IPS-15b (cell line): Measurements from ENCODE around the gene RPS6KB2.

ENCODE experiments used
- H3K27me3 ChIP-seq: one replicate; pipeline ENCODE4 v1.6.1; 2013; ENCODE audit warnings: low read length; ENCODE audit not compliant: control insufficient read depth, insufficient read depth
- H3K36me3 ChIP-seq: one replicate; pipeline ENCODE4 v1.6.1; 2013; ENCODE audit warnings: low read length; ENCODE audit not compliant: control insufficient read depth, insufficient read depth
- H3K4me1 ChIP-seq: one replicate; pipeline ENCODE4 v1.6.1; 2013; ENCODE audit warnings: mild to moderate bottlenecking, low read length; ENCODE audit not compliant: control insufficient read depth, insufficient read depth
- H3K4me3 ChIP-seq: one replicate; pipeline ENCODE4 v1.5.1; 2013; ENCODE audit warnings: low read depth, low read length
- H3K9ac ChIP-seq: one replicate; pipeline ENCODE4 v1.6.1; 2013; ENCODE audit warnings: low read depth, mild to moderate bottlenecking, low read length
- H3K9me3 ChIP-seq: one replicate; pipeline ENCODE4 v1.6.1; 2013; ENCODE audit warnings: mild to moderate bottlenecking, low read length; ENCODE audit not compliant: control insufficient read depth, insufficient read depth

RPS6KB2 gene

GRCh38 chr11:67391304-67392182 lies 36.8 kb upstream of the RPS6KB2 start, which contains the start of gene RAD9A:
RAD9A (plus strand) TSS chr11:67391986; CDS start chr11:67392045, 59 bp downstream.
- Histone ChIP-seq H3K9ac (peak within 1 kb of the TSS; percentile 61), H3K4me1 (peaks cover 6% of the 10 kb centered on the region), H3K27me3 (no peaks in the 10 kb centered on the region), H3K4me3 (peak within 1 kb of the TSS; percentile 95), H3K36me3 (peaks cover 8% of the 10 kb centered on the region), H3K9me3 (no peaks in the 10 kb centered on the region)

- Histone ChIP-seq H3K9me3 (no peaks in the 10 kb centered on the region), H3K27me3 (no peaks in the 10 kb centered on the region), H3K4me3 (peak overlapping the region; percentile 95), H3K36me3 (peaks cover 11% of the 10 kb centered on the region), H3K9ac (peak overlapping the region; percentile 60), H3K4me1 (peaks cover 2% of the 10 kb centered on the region)
Observed at GRCh38 chr11:67392183-67392715, 36.0 kb upstream of the RPS6KB2 start.

- H3K4me1 ChIP-seq: peaks cover 2% of the 10 kb centered on the region
- H3K9ac ChIP-seq: no peak overlapping the region
- no peak overlapping the region for H3K4me3 ChIP-seq
- no peaks in the 10 kb centered on the region for H3K9me3 ChIP-seq
- peaks cover 22% of the 10 kb centered on the region for H3K36me3 ChIP-seq
- H3K27me3 ChIP-seq: no peaks in the 10 kb centered on the region
Observed at GRCh38 chr11:67393437-67393836, 34.9 kb upstream of the RPS6KB2 start.

- peaks cover 2% of the 10 kb centered on the region for H3K4me1 ChIP-seq
- no peak overlapping the region for H3K4me3 ChIP-seq
- H3K27me3 ChIP-seq: no peaks in the 10 kb centered on the region
- peaks cover 26% of the 10 kb centered on the region for H3K36me3 ChIP-seq
- no peaks in the 10 kb centered on the region for H3K9me3 ChIP-seq
- H3K9ac ChIP-seq: no peak overlapping the region
Observed at GRCh38 chr11:67393990-67394389, 34.3 kb upstream of the RPS6KB2 start.

- peaks cover 36% of the 10 kb centered on the region for H3K36me3 ChIP-seq
- H3K27me3 ChIP-seq: no peaks in the 10 kb centered on the region
- no peaks in the 10 kb centered on the region for H3K9me3 ChIP-seq
- no peak overlapping the region for H3K4me3 ChIP-seq
- peaks cover 2% of the 10 kb centered on the region for H3K4me1 ChIP-seq
- H3K9ac ChIP-seq: no peak overlapping the region
Observed at GRCh38 chr11:67395555-67396258, 32.6 kb upstream of the RPS6KB2 start.

GRCh38 chr11:67396259-67396581 lies 32.1 kb upstream of the RPS6KB2 start:
- Histone ChIP-seq H3K4me1 (peaks cover 2% of the 10 kb centered on the region), H3K9ac (no peak overlapping the region), H3K9me3 (no peaks in the 10 kb centered on the region), H3K4me3 (no peak overlapping the region), H3K36me3 (peaks cover 36% of the 10 kb centered on the region), H3K27me3 (no peaks in the 10 kb centered on the region)

GRCh38 chr11:67396587-67397389 lies 31.5 kb upstream of the RPS6KB2 start:
- Histone ChIP-seq H3K4me3 (no peak overlapping the region), H3K9ac (no peak overlapping the region), H3K4me1 (peaks cover 2% of the 10 kb centered on the region), H3K9me3 (no peaks in the 10 kb centered on the region), H3K36me3 (peaks cover 36% of the 10 kb centered on the region), H3K27me3 (no peaks in the 10 kb centered on the region)

GRCh38 chr11:67397536-67397935 lies 30.8 kb upstream of the RPS6KB2 start:
- Histone ChIP-seq H3K4me3 (no peak overlapping the region), H3K9ac (no peak overlapping the region), H3K9me3 (no peaks in the 10 kb centered on the region), H3K4me1 (peaks cover 3% of the 10 kb centered on the region), H3K36me3 (peaks cover 36% of the 10 kb centered on the region), H3K27me3 (no peaks in the 10 kb centered on the region)

- Histone ChIP-seq H3K4me3 (no peak overlapping the region), H3K9me3 (no peaks in the 10 kb centered on the region), H3K36me3 (peaks cover 36% of the 10 kb centered on the region), H3K27me3 (no peaks in the 10 kb centered on the region), H3K9ac (no peak overlapping the region), H3K4me1 (peaks cover 3% of the 10 kb centered on the region)
Observed at GRCh38 chr11:67397986-67398660, 30.2 kb upstream of the RPS6KB2 start.

GRCh38 chr11:67398661-67399563 lies 29.4 kb upstream of the RPS6KB2 start:
- H3K9ac ChIP-seq: no peak overlapping the region
- peaks cover 3% of the 10 kb centered on the region for H3K4me1 ChIP-seq
- no peaks in the 10 kb centered on the region for H3K27me3 ChIP-seq
- H3K36me3 ChIP-seq: peaks cover 36% of the 10 kb centered on the region
- H3K4me3 ChIP-seq: no peak overlapping the region
- no peaks in the 10 kb centered on the region for H3K9me3 ChIP-seq
